ENCODE results near the gene ILDR1.
"Not testable (repeated sequence)": the region's sequence is repeated elsewhere in the genome, so short reads cannot be mapped to it uniquely, and the experiment has no call there.

The ILDR1 gene

DNA sequence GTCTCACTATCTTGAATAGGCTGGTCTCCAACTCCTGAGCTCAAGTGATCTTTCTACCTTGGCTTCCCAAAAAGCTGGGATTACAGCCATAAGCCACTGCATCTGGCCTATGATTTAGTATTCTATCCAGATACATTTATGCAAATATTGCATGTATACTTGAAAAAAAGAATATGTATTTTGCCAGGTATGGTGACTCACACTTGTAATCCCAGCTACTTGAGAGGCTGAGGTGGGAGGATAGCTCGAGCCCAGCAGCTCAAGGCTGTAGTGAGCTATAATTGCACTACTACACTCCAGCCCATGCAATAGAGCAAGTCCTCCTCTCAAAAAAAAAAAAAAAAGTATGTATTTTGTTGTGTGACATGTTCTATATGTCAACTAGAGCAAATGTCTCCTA lies 73.4 kb downstream of the ILDR1 start:
- DNase-seq = no peak

DNA sequence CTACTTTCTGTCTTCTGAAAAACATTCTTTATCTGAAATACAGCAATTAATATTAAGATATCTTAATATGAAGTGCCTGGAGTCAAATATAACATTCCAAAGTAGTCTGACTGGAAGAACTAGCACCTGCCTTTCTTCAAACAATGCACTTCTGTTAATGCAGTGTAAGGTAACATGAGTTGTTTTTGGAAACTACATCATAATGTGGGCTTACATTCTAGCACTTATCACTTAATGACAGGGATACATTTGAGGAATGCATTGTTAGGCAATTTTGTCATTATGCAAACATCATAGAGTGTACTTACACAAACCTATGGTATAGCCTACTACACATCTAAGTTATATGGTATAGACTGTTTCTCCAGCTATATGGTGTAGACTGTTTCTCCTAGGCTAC lies 78.6 kb downstream of the ILDR1 start:
- DNase-seq = no peak

DNA sequence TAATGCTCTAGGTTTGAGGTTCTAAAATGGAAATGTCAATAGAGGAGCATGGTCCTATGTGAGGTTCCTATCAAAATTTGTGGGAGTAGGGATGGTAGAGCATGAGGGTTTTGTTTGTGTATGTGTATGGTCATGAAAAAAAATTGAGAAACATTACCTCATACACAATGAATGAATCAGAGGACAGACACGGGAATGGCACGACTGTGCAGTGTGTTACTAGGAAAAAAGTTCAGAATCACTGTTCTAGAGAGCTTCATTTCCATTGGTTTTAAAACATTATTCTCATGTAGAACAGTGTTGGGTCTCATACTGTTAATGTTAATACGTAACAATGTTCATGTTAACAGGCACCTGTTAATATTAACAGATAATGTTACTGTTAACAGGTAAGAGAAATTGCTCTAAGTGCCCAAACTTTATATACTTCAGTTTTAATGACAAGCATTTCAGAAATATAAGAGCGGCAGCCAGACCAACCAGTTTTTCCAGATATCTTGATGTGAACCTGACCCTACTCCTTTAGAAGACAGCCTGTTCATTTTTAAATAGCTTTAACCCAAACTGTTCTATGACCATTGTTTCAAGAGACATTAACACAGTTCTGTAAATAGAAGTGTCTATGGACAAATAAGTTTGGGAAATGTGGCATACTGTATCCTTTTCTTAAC lies 79.8 kb downstream of the ILDR1 start:
- no peak for DNase-seq

DNA sequence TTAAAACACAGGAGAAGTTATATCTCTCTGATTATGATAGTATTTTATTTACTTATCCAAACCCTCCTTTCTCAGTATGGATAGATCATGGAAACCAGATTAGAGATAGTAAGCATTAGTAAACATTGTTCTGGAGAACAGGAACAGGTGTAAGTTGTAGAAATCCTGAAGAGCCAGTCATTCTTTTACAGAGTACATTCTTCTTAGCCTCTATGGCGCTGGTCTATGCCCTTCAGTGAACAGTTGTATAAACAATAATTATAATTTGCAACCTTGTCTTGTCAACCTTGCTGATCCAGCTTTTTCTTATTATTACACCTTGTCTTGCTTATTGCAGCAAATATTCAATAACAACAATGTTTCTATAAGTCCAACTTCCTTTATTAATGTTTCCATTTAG lies 80.5 kb downstream of the ILDR1 start:
- no peak for DNase-seq

DNA sequence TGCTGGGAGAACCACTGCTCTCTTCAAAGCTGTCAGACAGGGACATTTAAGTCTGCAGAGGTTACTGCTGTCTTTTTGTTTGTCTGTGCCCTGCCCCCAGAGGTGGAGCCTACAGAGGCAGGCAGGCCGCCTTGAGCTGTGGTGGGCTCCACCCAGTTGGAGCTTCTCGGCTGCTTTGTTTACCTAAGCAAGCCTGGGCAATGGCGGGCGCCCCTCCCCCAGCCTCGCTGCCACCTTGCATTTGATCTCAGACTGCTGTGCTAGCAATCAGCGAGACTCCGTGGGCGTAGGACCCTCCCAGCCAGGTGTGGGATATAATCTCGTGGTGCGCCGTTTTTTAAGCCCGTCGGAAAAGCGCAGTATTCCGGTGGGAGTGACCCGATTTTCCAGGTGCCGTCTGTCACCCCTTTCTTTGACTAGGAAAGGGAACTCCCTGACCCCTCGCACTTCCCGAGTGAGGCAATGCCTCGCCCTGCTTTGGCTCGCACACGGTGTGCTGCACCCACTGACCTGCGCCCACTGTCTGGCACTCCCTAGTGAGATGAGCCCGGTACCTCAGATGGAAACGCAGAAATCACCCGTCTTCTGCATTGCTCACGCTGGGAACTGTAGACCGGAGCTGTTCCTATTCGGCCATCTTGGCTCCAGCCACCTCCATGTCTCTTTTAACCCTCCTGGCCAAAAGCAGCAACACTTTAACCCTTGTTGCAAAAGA lies 83.7 kb downstream of the ILDR1 start:
- not testable (repeated sequence) for DNase-seq

All from anterior cingulate cortex (tissue), 58 donors.